GM19193 (cell line): Measurements from ENCODE around the gene LTBP4.

ENCODE experiments used
- POLR2A ChIP-seq: IDR thresholded peaks from 4 replicates; pipeline ENCODE4 v1.6.1; 2011; ENCODE audit not compliant: insufficient read depth, insufficient read length; ENCODE audit errors: extremely low read depth

LTBP4 gene

GRCh38 chr19:40611900-40612698 lies 10.9 kb downstream of the LTBP4 start:
- TF ChIP-seq POLR2A = no peak

- peak; percentile 30 for TF ChIP-seq POLR2A
Observed at GRCh38 chr19:40612831-40613689, 11.9 kb downstream of the LTBP4 start.

GRCh38 chr19:40613690-40614621 lies 12.8 kb downstream of the LTBP4 start:
- TF ChIP-seq POLR2A = peak; percentile 9

- no peak for TF ChIP-seq POLR2A
Observed at GRCh38 chr19:40614622-40615411, 13.6 kb downstream of the LTBP4 start.

GRCh38 chr19:40616178-40616577 lies 15.0 kb downstream of the LTBP4 start:
- no peak for TF ChIP-seq POLR2A

GRCh38 chr19:40616941-40617340 lies 15.8 kb downstream of the LTBP4 start:
- TF ChIP-seq POLR2A = no peak

- TF ChIP-seq POLR2A = no peak
Observed at GRCh38 chr19:40617961-40618360, 16.8 kb downstream of the LTBP4 start.

GRCh38 chr19:40619333-40620160 lies 18.4 kb downstream of the LTBP4 start:
- TF ChIP-seq POLR2A = no peak

- no peak for TF ChIP-seq POLR2A
Observed at GRCh38 chr19:40620161-40620485, 19.0 kb downstream of the LTBP4 start.

- TF ChIP-seq POLR2A = no peak
Observed at GRCh38 chr19:40621283-40621682, 20.1 kb downstream of the LTBP4 start.

GRCh38 chr19:40621966-40622772 lies 21.0 kb downstream of the LTBP4 start:
- no peak for TF ChIP-seq POLR2A

GRCh38 chr19:40622773-40623075 lies 21.6 kb downstream of the LTBP4 start:
- no peak for TF ChIP-seq POLR2A
